Stimulated activated naive CD8-positive, alpha-beta T cell treated with anti-CD3 and anti-CD28 coated beads, Interleukin-15, amount 100 ng/mL, for 72 hours (primary cell): ENCODE results near the gene SLC2A13.
"Not testable (repeated sequence)": the region's sequence is repeated elsewhere in the genome, so short reads cannot be mapped to it uniquely, and the experiment has no call there.

Experiments
- ATAC-seq: fragments of 150-1000 bp; cut with Tn5 transposase; 2 replicates; pipeline ENCODE4 v1.10.0; 2021; ENCODE audit warnings: mild to moderate bottlenecking, moderate library complexity
- DNase-seq, 2 donors: peaks; one replicate each; pipeline ENCODE4 v3.0.0; 2021 to 2022
- H3K27ac Mint-ChIP-seq, 2 donors: one replicate each; pipeline ENCODE4 v1.8.0; 2022; ENCODE audit warnings: mild to moderate bottlenecking in 2 of 2, mixed read lengths in 2 of 2, moderate library complexity in 2 of 2
- H3K27me3 Mint-ChIP-seq: one replicate; pipeline ENCODE4 v1.8.0; 2022; ENCODE audit warnings: mixed read lengths
- H3K4me1 Mint-ChIP-seq: one replicate; pipeline ENCODE4 v1.8.0; 2022; ENCODE audit warnings: mild to moderate bottlenecking, mixed read lengths
- H3K4me3 Mint-ChIP-seq, 2 donors: one replicate each; pipeline ENCODE4 v1.8.0; 2022; ENCODE audit warnings: mild to moderate bottlenecking in 2 of 2, mixed read lengths in 2 of 2, moderate library complexity in 1 of 2
- H3K9me3 Mint-ChIP-seq, 2 donors: one replicate each; pipeline ENCODE4 v1.8.0; 2022; ENCODE audit warnings: mixed read lengths in 2 of 2

Gene SLC2A13

DNA sequence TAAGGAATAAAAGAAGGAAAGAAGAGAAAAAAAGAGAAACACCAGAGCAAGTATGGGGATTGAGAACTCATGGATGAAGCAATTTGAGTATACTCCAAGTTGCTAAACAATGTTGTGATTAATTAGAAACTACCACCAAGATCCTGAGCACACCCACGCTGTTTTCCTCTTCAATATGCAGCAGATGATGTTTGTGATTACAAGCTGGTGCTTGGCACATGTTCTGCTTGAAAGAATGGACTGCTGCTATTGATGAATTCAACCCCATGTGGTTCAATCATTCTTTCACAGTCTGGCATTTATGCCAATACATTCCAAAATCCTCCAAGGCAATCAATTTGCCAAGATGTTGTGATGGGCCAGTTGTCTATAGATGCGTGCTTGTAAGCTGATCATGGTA is 146.8 kb downstream of the SLC2A13 start:
- DNase-seq (no peak), ATAC-seq (no peak)
- Mint-ChIP-seq H3K27ac (no peak overlapping the region), H3K27me3 (no peaks in the 10 kb centered on the region), H3K9me3 (no peaks in the 10 kb centered on the region), H3K4me3 (no peak overlapping the region), H3K4me1 (no peaks in the 10 kb centered on the region)

DNA sequence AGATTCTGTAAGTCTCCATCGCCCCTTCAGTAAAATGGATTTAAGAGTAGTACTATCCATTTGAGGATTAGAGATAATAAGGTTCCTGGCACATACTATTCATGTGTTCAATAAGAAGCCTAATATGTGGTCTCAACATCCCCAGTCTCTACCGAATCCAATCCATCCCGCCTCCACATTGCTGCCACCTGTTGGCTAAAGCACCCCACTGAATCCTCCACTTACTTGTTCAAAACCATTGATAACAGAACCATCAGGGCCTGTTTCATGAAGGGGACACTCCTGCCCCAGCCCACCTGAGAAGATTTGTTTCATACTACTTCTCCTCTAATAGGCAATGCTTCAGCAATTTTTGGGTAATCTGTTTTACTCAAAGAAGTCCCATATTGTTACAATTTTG is 147.5 kb downstream of the SLC2A13 start:
- Mint-ChIP-seq H3K9me3 (no peaks in the 10 kb centered on the region), H3K27ac (no peak overlapping the region), H3K27me3 (no peaks in the 10 kb centered on the region), H3K4me3 (no peak overlapping the region), H3K4me1 (no peaks in the 10 kb centered on the region)
- DNase-seq (no peak), ATAC-seq (no peak)

DNA sequence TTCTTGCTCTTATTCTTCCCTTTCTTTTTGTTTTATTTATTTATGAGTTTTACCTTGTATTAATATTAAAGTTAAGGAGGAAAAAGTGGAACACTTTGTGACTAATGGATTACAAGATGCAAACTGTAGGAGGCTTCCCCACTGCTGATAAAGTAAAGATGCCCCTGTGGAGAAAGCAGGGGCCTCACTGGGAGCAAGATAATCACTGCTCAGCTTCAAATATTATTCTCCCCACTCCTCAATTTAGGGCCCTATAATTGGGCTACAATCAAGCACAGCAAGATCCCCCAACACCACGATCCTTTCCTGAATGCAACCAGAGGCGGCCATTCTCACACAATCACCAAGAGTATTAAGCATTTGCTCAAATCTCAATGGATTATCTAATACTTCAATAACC is 149.2 kb downstream of the SLC2A13 start:
- no peaks in the 10 kb centered on the region for H3K4me1 Mint-ChIP-seq
- H3K9me3 Mint-ChIP-seq: no peaks in the 10 kb centered on the region
- no peak overlapping the region for H3K4me3 Mint-ChIP-seq
- no peak for DNase-seq
- no peak for ATAC-seq
- H3K27me3 Mint-ChIP-seq: no peaks in the 10 kb centered on the region
- H3K27ac Mint-ChIP-seq: no peak overlapping the region

DNA sequence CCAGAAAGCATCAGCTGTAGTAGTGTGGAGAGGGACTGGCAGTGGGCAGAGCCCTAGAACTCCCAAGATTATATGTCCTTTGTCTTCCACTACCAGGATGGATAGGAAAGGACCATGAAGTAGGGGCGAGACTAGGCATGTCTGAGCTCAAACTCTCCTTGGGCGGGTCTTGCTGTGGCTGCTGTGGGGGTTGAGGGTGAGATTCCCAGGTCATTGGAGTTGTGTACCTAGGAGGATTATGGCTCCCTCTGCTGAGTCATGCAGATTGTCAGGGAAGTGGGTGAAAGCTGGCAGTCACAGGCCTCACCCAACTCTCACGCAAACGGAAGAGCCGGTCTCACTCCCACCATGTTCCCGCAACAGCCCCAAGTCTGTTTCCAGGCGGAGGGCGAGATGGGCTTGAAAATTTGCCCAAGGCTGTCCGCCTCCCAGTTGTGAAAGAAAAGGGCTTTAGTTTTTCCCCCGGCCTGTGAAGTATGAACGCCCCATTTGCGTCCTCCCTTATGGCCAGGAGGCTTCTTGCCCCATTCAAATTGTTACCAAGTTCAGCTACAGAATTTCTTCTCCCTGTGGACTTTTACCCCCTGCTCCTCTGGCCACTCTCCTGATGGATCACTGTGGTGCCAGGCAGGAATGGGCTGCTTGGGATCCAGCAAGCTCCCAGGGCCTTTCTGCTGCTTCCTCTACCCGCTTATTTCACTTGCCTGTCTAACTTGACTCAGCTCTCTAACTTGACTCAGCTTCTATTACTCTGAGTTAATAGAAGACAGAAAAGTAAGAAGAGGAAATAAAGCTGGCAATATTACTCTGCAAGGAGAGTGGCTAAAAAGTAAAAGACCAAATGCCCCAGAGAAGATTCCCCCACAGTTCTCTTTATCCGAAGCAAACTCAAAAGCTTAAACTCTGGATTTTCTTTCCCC is 159.3 kb downstream of the SLC2A13 start:
- Mint-ChIP-seq H3K27me3 (no peaks in the 10 kb centered on the region), H3K4me1 (no peaks in the 10 kb centered on the region), H3K4me3 (no peak overlapping the region), H3K27ac (no peak overlapping the region), H3K9me3 (peaks cover 24 to 27% of the 10 kb centered on the region in 2 donors)
- DNase-seq (no peak), ATAC-seq (no peak)

DNA sequence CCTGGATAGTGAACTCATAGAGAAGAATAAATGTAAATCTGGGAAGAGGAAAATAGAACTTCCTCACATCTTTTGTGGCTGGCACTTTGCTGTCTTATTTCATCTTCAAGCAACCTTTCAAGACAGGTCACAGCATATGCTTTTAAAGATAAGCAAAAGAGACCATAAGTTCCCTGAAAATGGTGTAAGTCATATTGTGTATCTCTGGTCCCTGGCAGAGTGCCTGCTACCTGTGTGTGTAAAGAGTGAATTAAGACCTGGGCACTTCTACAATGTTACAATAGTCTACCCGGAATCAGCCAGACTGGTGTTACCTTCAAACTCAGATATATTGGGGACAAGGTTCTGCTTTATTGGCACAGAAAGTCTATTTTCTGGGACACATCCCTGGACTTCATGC is 168.8 kb downstream of the SLC2A13 start:
- Mint-ChIP-seq H3K27me3 (no peaks in the 10 kb centered on the region), H3K9me3 (peaks cover 10 to 16% of the 10 kb centered on the region in 2 donors), H3K4me3 (no peak overlapping the region), H3K4me1 (no peaks in the 10 kb centered on the region), H3K27ac (no peak overlapping the region)
- ATAC-seq: no peak
- no peak for DNase-seq

DNA sequence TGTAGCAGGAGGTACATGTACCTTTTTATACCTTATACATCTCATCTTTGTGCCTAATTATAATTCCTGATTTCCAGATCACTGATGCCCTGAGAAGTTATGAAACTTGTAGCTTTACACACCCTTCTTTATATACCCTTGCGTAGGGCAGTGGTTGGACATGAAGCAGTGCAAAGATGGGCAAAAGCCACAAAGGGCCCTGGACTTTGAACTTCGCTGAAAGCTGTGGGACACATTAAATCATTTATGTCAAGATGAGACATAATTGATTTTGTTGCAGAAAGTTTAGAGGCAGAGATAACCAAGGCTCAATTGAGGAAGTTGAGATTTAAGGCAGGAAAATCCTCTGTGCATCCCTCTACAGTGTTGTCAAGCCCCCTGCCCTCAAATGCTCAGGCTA is 170.0 kb downstream of the SLC2A13 start:
- DNase-seq (no peak), ATAC-seq (no peak)
- Mint-ChIP-seq H3K9me3 (peaks cover 0 to 4% of the 10 kb centered on the region in 2 donors), H3K27me3 (no peaks in the 10 kb centered on the region), H3K4me3 (no peak overlapping the region), H3K4me1 (no peaks in the 10 kb centered on the region), H3K27ac (no peak overlapping the region)

DNA sequence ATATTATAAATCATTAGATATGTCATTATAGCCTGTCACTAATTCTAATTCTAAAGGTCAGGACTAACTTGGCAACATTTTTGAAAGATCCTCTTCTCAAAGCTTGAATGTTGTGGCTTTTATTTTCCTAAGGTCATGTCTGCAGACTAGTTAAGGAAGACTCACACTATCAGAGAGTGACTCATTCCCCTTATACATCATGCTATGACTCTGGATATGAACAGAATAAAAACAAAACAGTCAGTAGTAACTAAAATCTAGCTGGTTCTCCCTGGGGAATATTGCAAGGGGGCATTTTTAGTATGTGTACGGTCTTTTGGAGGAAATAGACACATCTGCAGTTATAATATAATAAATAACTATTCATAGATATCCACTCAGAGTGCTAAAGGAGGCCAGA is 170.6 kb downstream of the SLC2A13 start:
- H3K27ac Mint-ChIP-seq: no peak overlapping the region
- H3K4me3 Mint-ChIP-seq: no peak overlapping the region
- ATAC-seq: no peak
- no peak for DNase-seq
- no peaks in the 10 kb centered on the region for H3K27me3 Mint-ChIP-seq
- H3K4me1 Mint-ChIP-seq: no peaks in the 10 kb centered on the region
- no peaks in the 10 kb centered on the region for H3K9me3 Mint-ChIP-seq

DNA sequence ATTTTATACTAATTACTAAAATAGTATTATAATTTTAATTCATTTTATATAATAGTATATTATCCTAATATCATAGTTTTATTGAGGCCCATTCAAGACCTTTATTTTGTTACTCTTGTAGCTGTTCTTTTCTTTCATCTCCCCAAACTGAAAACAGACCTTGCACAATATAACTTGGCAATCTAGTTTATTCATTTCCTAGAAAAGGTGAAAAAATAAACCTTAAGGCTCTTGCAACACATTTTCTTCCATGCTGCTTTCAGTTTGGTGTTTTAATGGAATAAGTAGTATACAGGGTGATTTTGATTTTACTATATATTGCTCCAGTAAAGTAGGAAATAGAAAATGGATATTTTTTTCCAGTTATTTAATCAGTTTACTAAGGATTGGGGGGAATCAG is 174.0 kb downstream of the SLC2A13 start:
- Mint-ChIP-seq H3K4me1 (no peaks in the 10 kb centered on the region), H3K27me3 (no peaks in the 10 kb centered on the region), H3K4me3 (no peak overlapping the region), H3K27ac (no peak overlapping the region), H3K9me3 (no peaks in the 10 kb centered on the region)
- DNase-seq (no peak), ATAC-seq (no peak)

DNA sequence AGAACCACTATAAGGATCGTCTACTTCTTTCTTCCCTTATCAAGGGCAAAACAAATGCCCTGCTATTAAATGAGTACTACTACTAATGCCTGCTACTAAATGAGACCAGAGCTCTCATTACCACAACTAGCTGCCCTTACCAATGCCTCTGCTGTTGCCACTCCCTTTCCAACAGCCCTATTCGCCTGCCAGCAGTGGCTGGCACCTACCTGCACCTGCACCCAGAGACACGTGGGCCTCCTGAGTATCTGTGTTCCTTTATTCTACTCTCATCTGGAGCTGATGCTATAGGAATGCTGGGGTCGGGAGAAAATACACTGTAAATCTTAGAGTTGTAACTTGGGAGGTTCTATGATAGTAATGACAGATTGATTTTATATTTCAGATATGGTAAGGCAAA is 174.7 kb downstream of the SLC2A13 start:
- DNase-seq (no peak), ATAC-seq (no peak)
- Mint-ChIP-seq H3K9me3 (no peaks in the 10 kb centered on the region), H3K4me3 (no peak overlapping the region), H3K27ac (no peak overlapping the region), H3K4me1 (no peaks in the 10 kb centered on the region), H3K27me3 (no peaks in the 10 kb centered on the region)

DNA sequence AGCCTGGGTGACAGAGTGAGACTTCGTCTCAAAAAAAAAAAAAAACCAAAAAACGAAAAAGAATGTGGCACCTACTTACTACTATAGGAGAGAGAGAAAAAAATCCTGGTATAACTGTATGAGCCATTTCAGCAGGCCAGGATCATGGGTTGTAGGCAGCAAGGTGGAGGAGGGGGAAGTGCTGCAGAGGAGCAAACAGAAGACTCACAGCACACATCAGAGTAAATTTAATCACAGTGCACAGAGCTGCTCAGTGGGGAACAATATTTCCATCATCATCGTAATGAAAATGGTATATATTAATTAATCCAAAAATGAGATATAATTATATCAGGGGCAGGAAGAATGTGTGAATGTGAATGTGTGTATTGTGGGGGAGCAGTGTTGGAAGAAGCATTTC is 175.8 kb downstream of the SLC2A13 start:
- no peak for DNase-seq
- no peak overlapping the region for H3K27ac Mint-ChIP-seq
- H3K4me1 Mint-ChIP-seq: no peaks in the 10 kb centered on the region
- no peak for ATAC-seq
- H3K27me3 Mint-ChIP-seq: no peaks in the 10 kb centered on the region
- no peak overlapping the region for H3K4me3 Mint-ChIP-seq
- no peaks in the 10 kb centered on the region for H3K9me3 Mint-ChIP-seq

DNA sequence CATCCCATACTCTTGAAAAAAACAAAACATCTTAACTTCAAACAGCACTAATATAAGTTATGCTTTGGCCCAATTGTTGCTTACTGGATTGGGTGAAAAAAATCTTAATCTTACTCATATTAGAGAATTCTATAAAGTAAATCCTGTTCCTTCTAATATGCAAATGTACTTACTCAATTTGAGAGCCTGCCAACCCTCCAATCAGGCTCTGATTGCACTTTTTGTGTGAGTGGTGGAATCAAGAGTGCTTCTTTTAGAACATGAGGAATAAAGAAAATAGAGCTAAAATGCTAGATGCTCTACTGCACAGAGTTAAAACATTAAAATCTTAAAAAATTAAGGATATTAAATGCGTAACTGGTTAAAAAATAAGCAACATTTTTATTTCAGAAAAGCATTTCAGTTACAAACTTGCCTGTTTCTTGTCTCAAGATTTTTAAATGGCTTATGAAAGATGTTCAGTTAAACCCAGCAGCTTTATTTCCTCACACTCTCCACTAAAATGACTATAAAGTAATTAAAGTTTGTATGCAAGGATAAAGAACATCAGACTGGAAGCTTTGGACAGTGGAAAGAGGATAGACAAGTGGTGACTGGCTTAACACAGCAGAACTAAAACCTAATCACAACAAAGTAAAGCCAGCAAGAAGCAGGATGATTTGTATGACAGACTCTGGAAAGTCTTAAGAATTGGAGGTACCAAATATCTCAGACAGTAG is 177.5 kb downstream of the SLC2A13 start:
- DNase-seq (no peak), ATAC-seq (no peak)
- no peaks in the 10 kb centered on the region for H3K9me3 Mint-ChIP-seq
- no peak overlapping the region for H3K27ac Mint-ChIP-seq
- H3K27me3 Mint-ChIP-seq: no peaks in the 10 kb centered on the region
- no peaks in the 10 kb centered on the region for H3K4me1 Mint-ChIP-seq
- H3K4me3 Mint-ChIP-seq: no peak overlapping the region

DNA sequence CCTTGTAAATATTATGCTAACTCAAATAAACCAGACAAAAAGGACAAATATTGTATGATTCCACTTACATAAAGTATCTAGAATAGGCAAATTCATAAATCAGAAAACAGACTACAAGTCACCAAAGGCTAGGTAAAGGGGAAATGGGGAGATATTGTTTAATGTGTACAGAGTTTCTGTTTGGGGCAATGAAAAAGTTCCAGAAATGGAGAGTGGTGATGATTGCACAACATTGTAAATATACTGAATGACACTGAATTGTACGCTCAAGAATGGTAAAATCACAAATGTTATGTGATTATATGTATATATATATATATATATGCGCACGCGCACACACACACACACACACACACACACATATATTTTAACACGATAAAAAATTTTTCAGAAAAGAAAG is 182.5 kb downstream of the SLC2A13 start:
- no peak for DNase-seq
- ATAC-seq: no peak
- Mint-ChIP-seq H3K4me1 (no peaks in the 10 kb centered on the region), H3K27me3 (no peaks in the 10 kb centered on the region), H3K9me3 (no peaks in the 10 kb centered on the region), H3K4me3 (no peak overlapping the region), H3K27ac (no peak overlapping the region)

DNA sequence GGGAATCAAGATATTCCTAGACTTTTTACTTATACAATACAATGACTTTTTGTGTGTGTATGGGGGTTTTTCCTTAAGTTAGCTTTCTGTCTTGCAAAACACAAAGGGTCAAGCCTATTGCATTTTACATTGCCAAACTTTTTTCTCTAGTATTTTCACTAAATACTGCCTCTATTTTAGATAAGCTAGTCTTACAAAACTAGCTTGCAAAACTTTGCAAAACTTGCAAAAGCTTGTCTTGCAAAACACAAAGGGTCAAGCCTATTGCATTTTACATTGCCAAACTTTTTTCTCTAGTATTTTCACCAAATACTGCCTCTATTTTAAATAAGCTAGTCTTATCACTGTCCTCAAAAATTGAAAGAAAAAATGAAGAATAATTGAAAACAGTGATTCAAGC is 183.3 kb downstream of the SLC2A13 start:
- not testable (repeated sequence) for ATAC-seq

DNA sequence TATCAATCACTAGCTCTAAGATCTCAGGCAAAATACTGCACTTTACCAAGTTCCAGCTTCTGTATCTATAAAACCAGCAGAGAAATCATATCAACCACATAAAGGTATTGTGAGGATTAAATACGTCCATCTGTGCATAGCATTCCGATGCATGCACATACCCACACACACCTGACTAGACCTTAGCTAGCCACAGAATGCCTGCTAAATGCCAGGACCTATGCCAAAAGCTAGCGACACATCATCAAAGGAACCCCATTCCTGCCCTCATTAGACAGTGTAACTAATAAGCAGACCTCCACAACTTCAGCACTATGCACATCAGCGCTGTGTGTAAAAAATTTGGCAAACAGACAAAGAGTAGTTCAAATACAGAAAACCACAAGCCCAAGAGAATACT is 185.2 kb downstream of the SLC2A13 start:
- Mint-ChIP-seq H3K4me1 (no peaks in the 10 kb centered on the region), H3K9me3 (no peaks in the 10 kb centered on the region), H3K27ac (no peak overlapping the region), H3K4me3 (no peak overlapping the region), H3K27me3 (no peaks in the 10 kb centered on the region)
- DNase-seq (no peak), ATAC-seq (no peak)

More for the DNA sequence above, 183.3 kb downstream of the SLC2A13 start:
- not testable (repeated sequence) for H3K4me3 Mint-ChIP-seq, H3K27ac Mint-ChIP-seq, H3K27me3 Mint-ChIP-seq, DNase-seq, H3K9me3 Mint-ChIP-seq, H3K4me1 Mint-ChIP-seq

DNA sequence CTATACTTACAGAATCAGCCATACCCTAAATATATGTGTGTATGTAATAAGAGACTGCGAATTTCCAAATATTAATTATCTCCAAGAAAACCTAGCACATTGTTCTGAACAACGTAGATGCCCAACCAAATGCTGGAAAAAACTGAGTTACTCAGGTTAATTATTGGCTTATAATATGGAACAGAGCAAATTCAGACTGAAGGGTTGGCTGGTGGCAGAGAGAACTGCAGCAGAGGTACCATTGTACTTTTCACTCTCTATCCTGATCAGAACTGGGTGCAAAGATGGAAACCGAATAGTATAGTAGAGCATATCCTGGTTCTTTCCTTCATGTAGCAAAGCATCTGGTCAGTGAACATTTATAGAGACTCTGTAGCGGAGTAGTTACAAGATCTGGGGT is 185.7 kb downstream of the SLC2A13 start:
- Mint-ChIP-seq H3K27me3 (no peaks in the 10 kb centered on the region), H3K27ac (no peak overlapping the region), H3K4me1 (no peaks in the 10 kb centered on the region), H3K4me3 (no peak overlapping the region), H3K9me3 (no peaks in the 10 kb centered on the region)
- no peak for ATAC-seq
- no peak for DNase-seq

DNA sequence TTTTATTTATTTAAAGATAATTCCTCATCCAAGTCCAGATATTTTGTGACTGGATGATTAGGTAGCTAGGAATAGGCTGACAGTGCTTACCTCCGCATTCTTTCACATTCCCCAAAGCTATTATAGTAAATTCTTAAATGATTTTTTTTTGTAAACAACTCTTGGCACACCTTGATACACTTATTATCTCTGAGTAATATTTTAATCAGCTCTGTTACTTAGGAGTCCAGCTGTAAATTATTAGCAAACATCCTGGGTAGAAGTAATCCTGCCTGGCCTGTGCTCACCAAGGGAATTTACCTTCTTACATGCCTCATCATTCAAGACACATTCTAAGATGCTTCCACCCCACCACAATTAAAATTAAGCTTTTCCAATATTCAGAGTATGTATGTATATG is 186.1 kb downstream of the SLC2A13 start:
- DNase-seq (no peak), ATAC-seq (no peak)
- Mint-ChIP-seq H3K27me3 (no peaks in the 10 kb centered on the region), H3K4me3 (no peak overlapping the region), H3K4me1 (no peaks in the 10 kb centered on the region), H3K9me3 (no peaks in the 10 kb centered on the region), H3K27ac (no peak overlapping the region)
